RPMI8226 (cell line): ENCODE results near the gene CD3G.
"Not testable (repeated sequence)": the region's sequence is repeated elsewhere in the genome, so short reads cannot be mapped to it uniquely, and the experiment has no call there.

Source experiments
- DNase-seq: peaks from one replicate; pipeline ENCODE4 v3.0.0-alpha.2; 2015

CD3G gene

GRCh38 chr11:118343981-118344515, at the start of gene CD3G:
CD3G (plus strand) TSS chr11:118344344; CDS start chr11:118344424, 80 bp downstream.
- no peak for DNase-seq

- peak; percentile 21 for DNase-seq
These were observed 48.9 kb upstream of the CD3G start for GRCh38 chr11:118295199-118295598.

- DNase-seq = peak; percentile 42
These were observed 48.2 kb upstream of the CD3G start for GRCh38 chr11:118295815-118296454.

GRCh38 chr11:118301600-118302195, 42.4 kb upstream of the CD3G start:
- no peak for DNase-seq

- no peak for DNase-seq
These were observed 39.9 kb upstream of the CD3G start for GRCh38 chr11:118304227-118304567.

- DNase-seq = no peak
These were observed 39.4 kb upstream of the CD3G start, which contains the start of gene CD3E for GRCh38 chr11:118304568-118305248. CD3E (plus strand) TSS chr11:118304730; CDS start chr11:118304953, 223 bp downstream.

- no peak for DNase-seq
These were observed 38.4 kb upstream of the CD3G start for GRCh38 chr11:118305726-118306125.

GRCh38 chr11:118306556-118306955, 37.6 kb upstream of the CD3G start:
- no peak for DNase-seq

GRCh38 chr11:118308995-118309528, 35.1 kb upstream of the CD3G start:
- DNase-seq = not testable (repeated sequence)

- DNase-seq = no peak
These were observed 33.9 kb upstream of the CD3G start for GRCh38 chr11:118310271-118310670.

GRCh38 chr11:118310781-118311485, 33.2 kb upstream of the CD3G start:
- DNase-seq = no peak

- DNase-seq = no peak
These were observed 32.6 kb upstream of the CD3G start for GRCh38 chr11:118311518-118311917.

- DNase-seq = no peak
These were observed 31.8 kb upstream of the CD3G start for GRCh38 chr11:118312328-118312727.

- DNase-seq = no peak
These were observed 30.9 kb upstream of the CD3G start for GRCh38 chr11:118313242-118313641.

GRCh38 chr11:118314988-118315411, 29.1 kb upstream of the CD3G start:
- DNase-seq = no peak

- no peak for DNase-seq
These were observed 26.0 kb upstream of the CD3G start for GRCh38 chr11:118318124-118318523.

GRCh38 chr11:118318581-118319336, 25.4 kb upstream of the CD3G start:
- no peak for DNase-seq

- DNase-seq = no peak
These were observed 24.8 kb upstream of the CD3G start for GRCh38 chr11:118319337-118319707.

GRCh38 chr11:118320515-118320914, 23.6 kb upstream of the CD3G start:
- no peak for DNase-seq

- no peak for DNase-seq
These were observed 22.6 kb upstream of the CD3G start for GRCh38 chr11:118321386-118322082.

GRCh38 chr11:118322721-118323120, 21.4 kb upstream of the CD3G start:
- no peak for DNase-seq

GRCh38 chr11:118325283-118325682, 18.9 kb upstream of the CD3G start:
- DNase-seq = no peak
